NT2/D1 (cell line): ENCODE data around the gene ISYNA1.

ENCODE experiments used
- DNase-seq: peaks from one replicate; pipeline ENCODE4 v3.0.0-alpha.2; 2011; ENCODE audit warnings: low read depth, low spot score
- H3K27me3 ChIP-seq: 2 replicates; pipeline ENCODE4 v1.6.0; 2011; ENCODE audit warnings: mild to moderate bottlenecking; ENCODE audit not compliant: insufficient read length, insufficient read depth
- H3K36me3 ChIP-seq: 2 replicates; pipeline ENCODE4 v1.6.1; 2011; ENCODE audit warnings: mild to moderate bottlenecking, low read length, mixed read lengths; ENCODE audit not compliant: insufficient read depth, insufficient read length
- H3K4me1 ChIP-seq: 2 replicates; pipeline ENCODE4 v1.5.1; 2011; ENCODE audit not compliant: insufficient read depth, insufficient read length
- H3K4me3 ChIP-seq: 2 replicates; pipeline ENCODE4 v1.5.1; 2011; ENCODE audit warnings: low read depth; ENCODE audit not compliant: insufficient read length
- H3K9ac ChIP-seq: 2 replicates; pipeline ENCODE4 v1.6.0; 2011; ENCODE audit warnings: low read depth; ENCODE audit not compliant: insufficient read length
- H3K9me3 ChIP-seq: 2 replicates; pipeline ENCODE4 v1.5.1; 2011; ENCODE audit warnings: mild to moderate bottlenecking, low read length; ENCODE audit not compliant: insufficient read depth
- SUZ12 ChIP-seq: IDR thresholded peaks from 2 replicates; pipeline ENCODE4 v1.6.1; 2011; ENCODE audit not compliant: insufficient read length, insufficient read depth; ENCODE audit errors: extremely low read depth
- YY1 ChIP-seq: IDR thresholded peaks from 2 replicates; pipeline ENCODE4 v1.6.1; 2011; ENCODE audit not compliant: insufficient read length, insufficient read depth
- ZNF274 ChIP-seq: IDR thresholded peaks from 2 replicates; pipeline ENCODE4 v1.6.1; 2011; ENCODE audit warnings: mild to moderate bottlenecking, low read depth, low read length

ISYNA1 gene

DNA sequence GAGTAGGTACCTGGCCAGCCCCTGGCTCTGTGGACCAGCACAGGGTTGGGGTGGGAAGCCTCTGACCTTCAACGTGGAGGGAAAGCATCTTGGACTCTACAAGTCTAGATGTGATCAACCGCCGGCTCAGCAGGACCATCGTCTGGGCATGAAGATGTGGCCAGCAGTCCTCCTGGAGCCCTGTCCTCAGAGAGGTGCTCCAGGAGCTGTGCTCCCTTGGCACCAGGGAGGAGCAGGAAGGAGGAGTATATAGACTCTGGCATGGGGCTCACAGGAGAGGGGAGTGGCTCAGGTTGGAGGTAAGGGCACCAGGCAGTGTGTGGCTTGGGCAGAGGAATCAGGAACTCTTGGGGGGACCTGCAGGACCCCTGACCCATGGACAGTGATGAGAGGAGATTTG is 18.3 kb upstream of the ISYNA1 start:
- Histone ChIP-seq H3K9me3 (no peaks in the 10 kb centered on the region), H3K4me3 (no peak overlapping the region), H3K9ac (no peak overlapping the region), H3K4me1 (peaks cover 22% of the 10 kb centered on the region), H3K36me3 (peaks cover 62% of the 10 kb centered on the region), H3K27me3 (no peaks in the 10 kb centered on the region)
- TF ChIP-seq YY1: no peak
- TF ChIP-seq SUZ12: no peak
- TF ChIP-seq ZNF274: no peak
- DNase-seq: no peak

DNA sequence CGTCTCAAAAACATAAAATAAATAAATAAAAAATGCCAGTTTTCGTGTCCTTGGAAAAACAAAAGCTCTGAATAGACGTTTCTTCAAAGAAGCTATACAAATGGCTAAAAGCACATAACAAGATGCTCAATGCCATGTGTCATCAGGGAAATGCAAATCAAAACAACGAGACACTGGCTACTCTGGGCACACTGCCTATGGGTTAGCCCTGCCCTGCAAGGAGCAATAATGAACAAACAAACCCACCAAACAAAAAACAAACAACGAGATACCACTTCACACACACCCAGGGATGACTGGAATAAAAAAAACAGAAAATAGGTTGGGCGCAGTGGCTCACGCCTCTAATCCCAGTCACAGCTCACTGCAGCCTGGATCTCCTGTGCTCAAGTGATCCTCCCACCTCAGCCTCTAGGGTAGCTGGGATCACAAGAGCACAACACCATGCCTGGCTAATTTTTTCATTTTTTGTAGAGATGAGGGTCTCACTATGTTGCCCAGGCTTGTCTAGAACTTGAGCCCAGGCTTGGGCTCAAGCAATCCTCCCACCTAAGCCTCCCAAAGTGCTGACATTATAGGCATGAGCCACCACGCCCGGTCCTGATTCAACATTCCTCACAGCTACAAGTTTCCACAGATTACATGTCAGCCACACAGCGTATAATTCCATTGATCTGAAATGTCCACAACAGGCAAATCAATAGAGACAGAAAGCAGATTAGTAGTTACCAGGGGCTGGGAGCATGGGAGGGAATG is 15.5 kb upstream of the ISYNA1 start:
- Histone ChIP-seq H3K4me1 (peaks cover 24% of the 10 kb centered on the region), H3K27me3 (no peaks in the 10 kb centered on the region), H3K9me3 (no peaks in the 10 kb centered on the region), H3K9ac (no peak overlapping the region), H3K4me3 (no peak overlapping the region), H3K36me3 (peaks cover 63% of the 10 kb centered on the region)
- TF ChIP-seq YY1: no peak
- TF ChIP-seq ZNF274: no peak
- no peak for DNase-seq

DNA sequence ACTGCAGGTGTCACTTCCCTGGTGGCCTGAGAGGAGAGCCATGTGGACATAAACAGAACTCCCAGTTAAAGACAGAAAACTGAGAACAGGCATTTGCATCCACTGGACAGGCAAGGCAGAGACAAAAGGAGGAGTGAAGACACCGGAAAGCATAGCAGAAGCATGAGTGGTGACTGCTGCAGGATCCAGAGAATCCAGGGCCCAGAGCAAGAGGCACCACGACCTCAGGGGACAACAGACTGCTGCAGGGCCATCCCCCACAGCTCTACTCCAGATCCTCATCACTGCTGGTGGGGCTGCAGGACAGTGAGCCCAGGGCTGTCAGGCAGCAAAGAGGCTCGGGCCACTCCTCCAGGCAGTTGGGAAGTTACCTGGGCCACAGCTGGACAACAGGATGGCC is 14.5 kb upstream of the ISYNA1 start:
- peaks cover 68% of the 10 kb centered on the region for H3K36me3 ChIP-seq
- H3K27me3 ChIP-seq: no peaks in the 10 kb centered on the region
- no peaks in the 10 kb centered on the region for H3K9me3 ChIP-seq
- no peak overlapping the region for H3K4me3 ChIP-seq
- H3K4me1 ChIP-seq: peaks cover 15% of the 10 kb centered on the region
- H3K9ac ChIP-seq: peak overlapping the region; percentile 22
- DNase-seq: no peak
- TF ChIP-seq YY1 (no peak), ZNF274 (no peak), SUZ12 (no peak)

DNA sequence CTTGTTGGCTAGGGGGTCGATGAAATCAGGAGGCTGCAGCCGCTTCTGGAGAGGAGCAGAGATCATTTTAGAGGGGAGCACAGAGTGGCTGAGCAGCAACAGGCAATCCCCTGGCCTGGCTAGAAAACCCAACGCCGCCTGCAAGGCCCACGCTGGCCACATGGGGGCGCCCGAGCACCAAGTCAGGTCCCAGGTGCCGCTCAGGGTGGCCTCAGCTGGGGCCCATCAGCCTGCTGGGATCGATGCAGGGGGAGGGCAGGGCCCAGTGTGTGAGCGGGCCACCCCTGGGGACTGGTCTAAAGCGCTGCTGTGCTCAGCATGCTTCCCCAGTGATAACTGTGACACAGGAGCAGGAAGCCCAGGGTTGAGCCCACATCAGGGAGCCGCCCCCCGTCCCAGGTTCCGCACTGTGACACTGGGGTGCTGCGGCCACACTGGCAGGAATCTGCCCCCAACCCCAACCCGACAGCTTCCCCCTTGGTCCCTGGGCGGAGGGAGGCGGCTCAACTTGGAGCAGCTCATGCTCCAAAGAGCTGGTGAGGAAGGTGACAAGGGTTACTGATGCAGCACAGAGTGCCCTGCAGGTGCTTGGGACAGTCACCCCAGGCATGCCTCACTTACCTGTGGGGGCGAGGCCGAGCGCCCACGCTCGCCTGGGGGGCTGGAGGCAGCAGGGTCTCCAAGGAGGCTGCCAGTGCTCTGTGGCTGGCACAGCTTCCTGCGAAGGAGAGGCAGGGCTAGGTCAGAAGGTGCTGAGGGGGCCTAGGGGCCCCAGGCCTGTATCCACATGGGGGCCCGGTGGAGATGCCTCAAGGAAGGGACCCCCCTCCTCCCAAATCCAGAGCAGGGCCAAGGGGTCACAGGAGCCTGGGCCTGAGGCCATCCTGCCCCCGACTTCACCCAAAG is 13.3 kb upstream of the ISYNA1 start:
- Histone ChIP-seq H3K4me3 (no peak overlapping the region), H3K27me3 (no peaks in the 10 kb centered on the region), H3K9ac (peak overlapping the region; percentile 62), H3K9me3 (no peaks in the 10 kb centered on the region), H3K36me3 (peaks cover 69% of the 10 kb centered on the region), H3K4me1 (peaks cover 20% of the 10 kb centered on the region)
- TF ChIP-seq ZNF274 (no peak), YY1 (no peak), SUZ12 (no peak)
- no peak for DNase-seq

DNA sequence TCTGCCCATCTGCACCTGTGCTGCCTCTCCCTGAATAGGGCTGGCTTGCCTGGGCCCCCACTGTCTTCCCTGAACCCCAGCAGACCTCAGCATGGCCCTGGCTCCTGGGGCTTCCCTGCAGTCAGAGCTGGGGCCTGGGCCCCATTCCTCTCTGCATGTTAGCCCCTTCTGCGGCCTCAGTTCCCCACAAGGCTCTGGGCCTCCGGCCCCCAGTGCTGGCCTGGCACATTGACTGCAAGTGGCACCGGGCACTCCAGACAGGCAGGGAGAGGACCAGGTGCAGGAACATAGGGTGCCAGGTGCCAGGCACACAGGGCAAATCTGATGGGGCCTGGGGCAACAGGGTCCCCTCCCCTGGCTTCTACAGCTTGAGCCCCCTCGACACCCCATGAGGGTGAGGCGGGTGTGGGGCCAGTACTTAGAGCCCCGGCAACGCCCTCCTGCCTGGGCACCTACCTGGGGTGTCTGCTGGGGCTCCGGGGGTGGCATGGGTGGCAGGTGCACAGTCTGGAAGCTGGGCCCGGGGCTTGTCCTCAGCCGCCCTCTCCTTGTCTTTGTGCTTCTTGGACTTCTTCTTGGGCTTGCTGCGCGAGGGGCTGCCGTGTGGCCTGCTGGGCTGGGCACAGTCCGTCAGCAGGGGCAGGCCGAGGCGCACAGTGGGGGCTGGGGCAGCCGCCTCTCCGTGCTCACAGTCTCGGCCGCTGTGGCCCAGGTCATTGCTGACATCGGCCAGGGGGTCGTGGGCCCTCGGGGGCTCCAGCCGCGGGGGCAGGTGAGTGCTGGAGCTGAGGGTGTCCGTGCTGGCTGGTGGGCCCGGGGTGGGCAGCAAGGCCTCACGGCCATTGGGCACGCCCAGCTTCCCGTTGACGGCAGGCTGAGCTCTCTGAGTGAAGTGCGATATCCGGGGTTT is 12.3 kb upstream of the ISYNA1 start:
- Histone ChIP-seq H3K9ac (peak overlapping the region; percentile 50), H3K9me3 (no peaks in the 10 kb centered on the region), H3K36me3 (peaks cover 70% of the 10 kb centered on the region), H3K4me3 (no peak overlapping the region), H3K4me1 (peaks cover 20% of the 10 kb centered on the region), H3K27me3 (no peaks in the 10 kb centered on the region)
- TF ChIP-seq ZNF274: no peak
- TF ChIP-seq SUZ12: no peak
- TF ChIP-seq YY1: no peak
- DNase-seq: no peak

DNA sequence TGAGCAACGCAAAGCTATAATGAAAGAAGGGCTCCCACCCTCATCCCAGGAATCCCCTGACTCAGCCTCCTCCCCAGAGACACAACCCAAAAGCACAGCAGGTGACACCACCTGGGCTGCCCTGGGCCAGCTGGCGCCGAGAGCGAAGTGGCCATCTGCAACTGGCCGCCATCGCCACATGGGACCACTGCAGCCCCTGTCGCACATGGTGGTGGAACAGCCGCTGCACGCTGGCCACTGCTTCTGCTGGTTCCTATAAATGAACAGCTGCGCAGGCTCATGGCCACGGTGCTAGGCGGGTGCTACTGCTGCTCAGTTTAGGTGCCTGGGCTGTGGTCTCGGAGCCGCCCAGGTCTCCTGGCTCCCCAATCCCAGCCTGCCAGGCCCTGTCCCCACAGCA is 11.6 kb upstream of the ISYNA1 start:
- peaks cover 76% of the 10 kb centered on the region for H3K36me3 ChIP-seq
- no peak overlapping the region for H3K4me3 ChIP-seq
- no peaks in the 10 kb centered on the region for H3K9me3 ChIP-seq
- H3K27me3 ChIP-seq: no peaks in the 10 kb centered on the region
- no peak for TF ChIP-seq YY1
- TF ChIP-seq ZNF274: no peak
- TF ChIP-seq SUZ12: no peak
- peak overlapping the region; percentile 27 for H3K9ac ChIP-seq
- no peak for DNase-seq
- peaks cover 20% of the 10 kb centered on the region for H3K4me1 ChIP-seq
